ENCODE data around the gene PTPN4. TPM values are rescaled to one million over a fixed set of nuclear protein-coding genes. Genes with fewer than 3 reads are reported as not detected.

Gene PTPN4
- total RNA-seq, 2 donors from 2014 or later, result 52.6 to 69.8 TPM

- WGBS, 2 experiments (ENCODE audit: insufficient coverage in 1 of 2, insufficient read length in 1 of 2), result 5 to 6% methylated on average over 4 of the region's 4 CpGs
- H3K36me3 Mint-ChIP-seq (ENCODE audit: low read depth), result no peaks in the 10 kb centered on the region
- TF ChIP-seq, protein P1, sequence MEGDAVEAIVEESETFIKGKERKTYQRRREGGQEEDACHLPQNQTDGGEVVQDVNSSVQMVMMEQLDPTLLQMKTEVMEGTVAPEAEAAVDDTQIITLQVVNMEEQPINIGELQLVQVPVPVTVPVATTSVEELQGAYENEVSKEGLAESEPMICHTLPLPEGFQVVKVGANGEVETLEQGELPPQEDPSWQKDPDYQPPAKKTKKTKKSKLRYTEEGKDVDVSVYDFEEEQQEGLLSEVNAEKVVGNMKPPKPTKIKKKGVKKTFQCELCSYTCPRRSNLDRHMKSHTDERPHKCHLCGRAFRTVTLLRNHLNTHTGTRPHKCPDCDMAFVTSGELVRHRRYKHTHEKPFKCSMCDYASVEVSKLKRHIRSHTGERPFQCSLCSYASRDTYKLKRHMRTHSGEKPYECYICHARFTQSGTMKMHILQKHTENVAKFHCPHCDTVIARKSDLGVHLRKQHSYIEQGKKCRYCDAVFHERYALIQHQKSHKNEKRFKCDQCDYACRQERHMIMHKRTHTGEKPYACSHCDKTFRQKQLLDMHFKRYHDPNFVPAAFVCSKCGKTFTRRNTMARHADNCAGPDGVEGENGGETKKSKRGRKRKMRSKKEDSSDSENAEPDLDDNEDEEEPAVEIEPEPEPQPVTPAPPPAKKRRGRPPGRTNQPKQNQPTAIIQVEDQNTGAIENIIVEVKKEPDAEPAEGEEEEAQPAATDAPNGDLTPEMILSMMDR (conservative IDR thresholded peaks at IDR 0.05), result no peak
- H3K9me3 Mint-ChIP-seq, result no peaks in the 10 kb centered on the region
- H3K4me3 ChIP-seq (ENCODE audit: low read length), result peak overlapping the region; percentile 92
- H3K27me3 ChIP-seq (ENCODE audit: control insufficient read depth, insufficient read depth, low read length, poor library complexity, severe bottlenecking), result no peaks in the 10 kb centered on the region
- H3K36me3 ChIP-seq (ENCODE audit: control insufficient read depth, insufficient read depth, low read length), result no peaks in the 10 kb centered on the region
- peak overlapping the region; percentile 90 for H3K4me3 Mint-ChIP-seq
- no peaks in the 10 kb centered on the region for H3K4me1 ChIP-seq (ENCODE audit: control insufficient read depth, insufficient read depth, low read length)
- peaks cover 2% of the 10 kb centered on the region for H3K27me3 Mint-ChIP-seq (ENCODE audit: insufficient read depth)
- H3K27ac Mint-ChIP-seq, result peak overlapping the region; percentile 97
- no peak overlapping the region for H3K27ac ChIP-seq (ENCODE audit: low read depth, low read length)
- H3K4me1 Mint-ChIP-seq, result peaks cover 30% of the 10 kb centered on the region
- no peak for DNase-seq
- H3K9ac ChIP-seq (ENCODE audit: extremely low read depth, low read length, poor library complexity, severe bottlenecking), result peak overlapping the region; percentile 89
- H3K9me3 ChIP-seq (ENCODE audit: control insufficient read depth, low read length), result no peaks in the 10 kb centered on the region
Observed at GRCh38 chr2:119760956-119761275, 1.2 kb downstream of the PTPN4 start.

DNA sequence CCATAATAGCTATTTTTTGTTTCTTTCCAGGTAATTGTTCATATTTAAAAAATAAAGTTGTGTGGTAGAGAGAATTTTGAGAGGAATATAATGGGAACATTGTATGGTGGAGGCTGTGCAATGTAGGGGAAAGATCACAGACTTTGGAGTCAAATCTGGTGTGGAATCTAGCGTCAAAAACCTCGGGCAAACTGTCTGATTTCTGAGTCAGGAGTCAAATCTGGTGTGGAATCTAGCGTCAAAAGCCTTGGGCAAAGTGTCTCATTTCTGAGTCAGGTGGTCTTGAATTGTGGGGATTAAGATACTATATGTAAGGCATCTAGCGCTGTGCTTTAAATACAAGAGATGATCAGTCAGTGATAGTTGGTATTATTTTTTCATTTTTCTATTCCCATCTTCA lies 5.1 kb downstream of the PTPN4 start:
- H3K4me1 ChIP-seq (ENCODE audit: control insufficient read depth, insufficient read depth, low read length), result peaks cover 5% of the 10 kb centered on the region
- H3K9ac ChIP-seq (ENCODE audit: extremely low read depth, low read length, poor library complexity, severe bottlenecking), result no peak overlapping the region
- Mint-ChIP-seq H3K4me1 (peaks cover 29% of the 10 kb centered on the region), H3K4me3 (no peak overlapping the region), H3K9me3 (no peaks in the 10 kb centered on the region), H3K36me3 (ENCODE audit: low read depth) (no peaks in the 10 kb centered on the region), H3K27me3 (ENCODE audit: insufficient read depth) (no peaks in the 10 kb centered on the region), H3K27ac (no peak overlapping the region)
- no peaks in the 10 kb centered on the region for H3K27me3 ChIP-seq (ENCODE audit: control insufficient read depth, insufficient read depth, low read length, poor library complexity, severe bottlenecking)
- H3K9me3 ChIP-seq (ENCODE audit: control insufficient read depth, low read length), result no peaks in the 10 kb centered on the region
- WGBS, 2 experiments (ENCODE audit: insufficient coverage in 1 of 2, insufficient read length in 1 of 2), result 91 to 100% methylated on average over 3 to 4 of the region's 4 CpGs
- H3K36me3 ChIP-seq (ENCODE audit: control insufficient read depth, insufficient read depth, low read length), result no peaks in the 10 kb centered on the region
- H3K4me3 ChIP-seq (ENCODE audit: low read length), result no peak overlapping the region
- TF ChIP-seq, protein P1 (conservative IDR thresholded peaks at IDR 0.05), result no peak
- no peak overlapping the region for H3K27ac ChIP-seq (ENCODE audit: low read depth, low read length)
- DNase-seq, result no peak

DNA sequence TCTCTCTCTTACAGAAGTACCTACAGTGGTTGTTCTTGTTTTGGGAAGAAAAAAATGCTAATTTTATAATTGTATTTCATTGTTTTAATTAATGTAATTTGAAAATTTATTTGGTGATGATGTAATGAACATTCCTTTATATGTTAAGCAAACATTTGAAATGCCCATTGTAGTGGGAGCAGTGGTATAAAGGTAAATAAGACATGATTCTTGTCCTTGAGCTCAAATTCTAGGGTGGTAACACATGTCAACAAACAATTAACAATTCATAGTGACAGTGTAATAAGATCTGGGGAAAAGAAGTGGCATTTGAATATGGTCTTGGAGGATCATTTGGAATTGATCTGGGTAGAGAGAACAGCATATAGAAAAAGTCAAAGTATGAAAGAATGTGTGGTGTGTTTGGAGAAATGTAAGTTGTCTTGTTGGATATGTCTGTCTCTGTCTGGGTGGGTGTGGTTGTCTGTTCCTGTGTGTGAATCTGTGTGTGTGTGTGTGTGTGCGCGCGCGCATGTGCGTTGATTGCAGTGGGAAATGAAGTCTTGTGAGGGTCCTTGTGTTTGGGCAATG lies 5.8 kb downstream of the PTPN4 start:
- no peaks in the 10 kb centered on the region for H3K36me3 Mint-ChIP-seq (ENCODE audit: low read depth)
- Histone ChIP-seq H3K4me3 (ENCODE audit: low read length) (no peak overlapping the region), H3K36me3 (ENCODE audit: control insufficient read depth, insufficient read depth, low read length) (no peaks in the 10 kb centered on the region), H3K9ac (ENCODE audit: extremely low read depth, low read length, poor library complexity, severe bottlenecking) (no peak overlapping the region), H3K27ac (ENCODE audit: low read depth, low read length) (no peak overlapping the region), H3K4me1 (ENCODE audit: control insufficient read depth, insufficient read depth, low read length) (peaks cover 5% of the 10 kb centered on the region), H3K9me3 (ENCODE audit: control insufficient read depth, low read length) (no peaks in the 10 kb centered on the region), H3K27me3 (ENCODE audit: control insufficient read depth, insufficient read depth, low read length, poor library complexity, severe bottlenecking) (no peaks in the 10 kb centered on the region)
- H3K27ac Mint-ChIP-seq, result no peak overlapping the region
- no peaks in the 10 kb centered on the region for H3K9me3 Mint-ChIP-seq
- WGBS, 2 experiments (ENCODE audit: insufficient coverage in 1 of 2, insufficient read length in 1 of 2), result 88 to 100% methylated on average over 2 to 5 of the region's 5 CpGs
- H3K27me3 Mint-ChIP-seq (ENCODE audit: insufficient read depth), result no peaks in the 10 kb centered on the region
- H3K4me3 Mint-ChIP-seq, result no peak overlapping the region
- no peak for DNase-seq
- TF ChIP-seq, protein P1 (conservative IDR thresholded peaks at IDR 0.05), result no peak
- H3K4me1 Mint-ChIP-seq, result peaks cover 29% of the 10 kb centered on the region

All from endodermal cell (in vitro differentiated cells).